Neural cell (in vitro differentiated cells): ENCODE measurements around the gene SLIRP. TPM values are rescaled to one million over a fixed set of nuclear protein-coding genes. Genes with fewer than 3 reads are reported as not detected.
A peak's percentile ranks its signal among the peaks of the same experiment; 100 is the strongest.

Source experiments
- H2AFZ ChIP-seq: fragments of 200-600, 300-800 bp; sonication (generic), shearing (Covaris generic); 2 replicates; pipeline ENCODE4 v1.6.0; 2014; ENCODE audit warnings: low read depth, mild to moderate bottlenecking, antibody characterized with exemption, low read length, moderate library complexity
- H3F3A ChIP-seq: fragments of 200-600 bp; shearing (Covaris generic); 2 replicates; pipeline ENCODE4 v1.6.1; 2016; ENCODE audit warnings: mild to moderate bottlenecking, moderate library complexity, mixed read lengths, antibody characterized with exemption, low read length; ENCODE audit not compliant: insufficient read depth, poor library complexity, severe bottlenecking
- H3K27ac ChIP-seq: fragments of 200-600, 300-800 bp; sonication (generic), shearing (Covaris generic); 2 replicates; pipeline ENCODE4 v1.5.1; 2014; ENCODE audit warnings: mild to moderate bottlenecking, low read length, moderate library complexity
- H3K27me3 ChIP-seq: fragments of 300-800, 200-600 bp; sonication (generic), shearing (Covaris generic); 2 replicates; pipeline ENCODE4 v1.6.0; 2014; ENCODE audit warnings: mild to moderate bottlenecking, low read depth, low read length, moderate library complexity; ENCODE audit not compliant: insufficient read depth
- H3K36me3 ChIP-seq: fragments of 300-800, 200-600 bp; sonication (generic), shearing (Covaris generic); 2 replicates; pipeline ENCODE4 v1.5.1; 2014; ENCODE audit warnings: mild to moderate bottlenecking, antibody characterized with exemption, low read length, moderate library complexity; ENCODE audit not compliant: insufficient read depth
- H3K4me2 ChIP-seq: fragments of 300-800, 200-600 bp; sonication (generic), shearing (Covaris generic); 2 replicates; pipeline ENCODE4 v1.6.0; 2014; ENCODE audit warnings: mild to moderate bottlenecking, low read length
- H3K4me3 ChIP-seq: fragments of 300-800, 200-600 bp; sonication (generic), shearing (Covaris generic); 2 replicates; pipeline ENCODE4 v1.5.1; 2014; ENCODE audit warnings: mild to moderate bottlenecking, low read length, moderate library complexity
- H3K79me2 ChIP-seq: fragments of 200-600 bp; shearing (Covaris generic); replicated peaks from 2 replicates; pipeline ENCODE4 v1.6.0; 2014; ENCODE audit warnings: mild to moderate bottlenecking, low read length, moderate library complexity; ENCODE audit not compliant: insufficient read depth
- H3K9ac ChIP-seq: fragments of 300-800, 200-600 bp; sonication (generic), shearing (Covaris generic); 2 replicates; pipeline ENCODE4 v1.6.1; 2016; ENCODE audit warnings: mild to moderate bottlenecking, low read length, mixed read lengths
- H3K9me2 ChIP-seq: fragments of 200-600 bp; shearing (Covaris generic); 2 replicates; pipeline ENCODE4 v1.6.1; 2016; ENCODE audit warnings: mild to moderate bottlenecking, low read length, mixed read lengths; ENCODE audit not compliant: insufficient read depth
- H3K9me3 ChIP-seq: fragments of 200-600, 300-800 bp; sonication (generic), shearing (Covaris generic); 2 replicates; pipeline ENCODE4 v1.6.1; 2016; ENCODE audit warnings: mild to moderate bottlenecking, mixed run types, low read length, moderate library complexity, mixed read lengths
- H4K20me1 ChIP-seq: fragments of 200-600 bp; shearing (Covaris generic); 2 replicates; pipeline ENCODE4 v1.6.1; 2016; ENCODE audit warnings: mild to moderate bottlenecking, mixed run types; ENCODE audit not compliant: insufficient read depth
- EP300 ChIP-seq: fragments of 450-650 bp; conservative IDR thresholded peaks from 2 replicates; pipeline ENCODE4 v1.6.1; 2014; ENCODE audit warnings: antibody characterized with exemption, mild to moderate bottlenecking, moderate library complexity; ENCODE audit not compliant: poor library complexity, severe bottlenecking
- EZH2 ChIP-seq: fragments of 200-600, 300-800 bp; shearing (Covaris generic), sonication (generic); IDR thresholded peaks from 2 replicates; pipeline ENCODE4 v1.6.1; 2014; ENCODE audit warnings: antibody characterized with exemption, low read length, borderline replicate concordance, mild to moderate bottlenecking; ENCODE audit not compliant: insufficient read depth, poor library complexity, severe bottlenecking
- MXI1 ChIP-seq: fragments of 450-650 bp; conservative IDR thresholded peaks from 2 replicates; pipeline ENCODE4 v1.6.1; 2014; ENCODE audit warnings: antibody characterized with exemption, mild to moderate bottlenecking; ENCODE audit not compliant: poor library complexity, severe bottlenecking
- POLR2AphosphoS5 ChIP-seq: IDR thresholded peaks from 2 replicates; pipeline ENCODE4 v1.6.1; 2012
- RAD21 ChIP-seq: fragments of 450-650 bp; conservative IDR thresholded peaks from 2 replicates; pipeline ENCODE4 v1.6.1; 2014; ENCODE audit warnings: antibody characterized with exemption, mild to moderate bottlenecking, moderate library complexity
- SMC3 ChIP-seq: fragments of 450-650 bp; conservative IDR thresholded peaks from 2 replicates; pipeline ENCODE4 v1.6.1; 2014; ENCODE audit warnings: antibody characterized with exemption, mild to moderate bottlenecking, moderate library complexity; ENCODE audit not compliant: poor library complexity
- TAF1 ChIP-seq: IDR thresholded peaks from 2 replicates; pipeline ENCODE4 v1.6.1; 2012; ENCODE audit warnings: low read depth
- polyA minus RNA-seq: library from RNA; depleted of rRNA, polyadenylated mRNA; stranded (reverse); fragments of >200 nt; gene quantifications from 2 replicates; pipeline ENCODE4 v1.2.3, GENCODE V29; 2014
- polyA plus RNA-seq: library from polyadenylated mRNA; depleted of rRNA; stranded (reverse); fragments of >200 nt; gene quantifications from 2 replicates; pipeline ENCODE4 v1.2.3, GENCODE V29; 2014
- TF ChIP-seq, protein P1 (sequence below): IDR thresholded peaks from 2 replicates; pipeline ENCODE4 v1.6.1; 2012; ENCODE audit warnings: borderline replicate concordance
- TF ChIP-seq, protein P2 (sequence below): fragments of 450-650 bp; IDR thresholded peaks from 2 replicates; pipeline ENCODE4 v1.5.1; 2014; ENCODE audit warnings: antibody characterized with exemption, mild to moderate bottlenecking, moderate library complexity; ENCODE audit not compliant: poor library complexity, severe bottlenecking

SLIRP gene
- 592 and 697 TPM in 2 replicates for polyA plus RNA-seq
- polyA minus RNA-seq, result 85.2 and 106 TPM in 2 replicates

DNA sequence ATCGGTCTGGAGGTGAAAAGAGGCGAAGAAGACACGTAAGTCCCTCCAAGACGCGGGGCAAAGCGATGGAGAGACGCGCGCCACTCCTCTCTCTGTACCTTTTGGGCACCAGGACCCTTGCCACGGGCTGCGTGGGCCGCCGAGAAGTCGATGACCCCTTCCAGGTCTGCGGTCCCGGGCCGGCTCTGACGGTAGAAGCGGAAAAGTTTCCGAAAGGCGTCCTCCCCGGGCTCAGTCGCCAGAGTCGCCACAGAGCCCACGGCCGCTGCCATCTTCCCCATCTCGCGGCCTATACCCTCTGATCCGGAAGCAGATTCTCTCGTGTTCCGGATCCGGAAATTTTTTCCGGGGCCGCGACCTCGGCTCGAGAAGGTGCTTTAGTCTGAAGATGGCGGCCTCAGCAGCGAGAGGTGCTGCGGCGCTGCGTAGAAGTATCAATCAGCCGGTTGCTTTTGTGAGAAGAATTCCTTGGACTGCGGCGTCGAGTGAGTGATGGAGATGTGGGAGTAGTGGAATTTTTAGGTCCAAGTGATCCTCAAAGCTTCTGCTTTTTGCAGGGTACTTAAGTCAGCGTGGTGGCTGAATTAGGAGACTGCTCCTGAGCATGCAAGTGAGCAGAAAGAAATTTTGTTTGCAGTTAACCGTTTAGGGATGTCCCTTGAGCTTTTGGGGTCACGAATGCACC is at the start of gene SLIRP, which contains the start of gene ALKBH1:
Gene SLIRP, plus strand, starts transcription at position 380 of the 685 bp plus-strand sequence. Its CDS starts 9 bp downstream, at position 389.
Gene ALKBH1, minus strand, starts transcription at position 300 of the 685 bp plus-strand sequence. Its CDS starts 19 bp downstream, at position 281.
- TF ChIP-seq SMC3 (peak; percentile 49), POLR2AphosphoS5 (peak; percentile 86), EZH2 (no peak), TAF1 (peak; percentile 92), EP300 (peak; percentile 31), MXI1 (peak; percentile 97), RAD21 (peak; percentile 53)
- TF ChIP-seq, protein P1, sequence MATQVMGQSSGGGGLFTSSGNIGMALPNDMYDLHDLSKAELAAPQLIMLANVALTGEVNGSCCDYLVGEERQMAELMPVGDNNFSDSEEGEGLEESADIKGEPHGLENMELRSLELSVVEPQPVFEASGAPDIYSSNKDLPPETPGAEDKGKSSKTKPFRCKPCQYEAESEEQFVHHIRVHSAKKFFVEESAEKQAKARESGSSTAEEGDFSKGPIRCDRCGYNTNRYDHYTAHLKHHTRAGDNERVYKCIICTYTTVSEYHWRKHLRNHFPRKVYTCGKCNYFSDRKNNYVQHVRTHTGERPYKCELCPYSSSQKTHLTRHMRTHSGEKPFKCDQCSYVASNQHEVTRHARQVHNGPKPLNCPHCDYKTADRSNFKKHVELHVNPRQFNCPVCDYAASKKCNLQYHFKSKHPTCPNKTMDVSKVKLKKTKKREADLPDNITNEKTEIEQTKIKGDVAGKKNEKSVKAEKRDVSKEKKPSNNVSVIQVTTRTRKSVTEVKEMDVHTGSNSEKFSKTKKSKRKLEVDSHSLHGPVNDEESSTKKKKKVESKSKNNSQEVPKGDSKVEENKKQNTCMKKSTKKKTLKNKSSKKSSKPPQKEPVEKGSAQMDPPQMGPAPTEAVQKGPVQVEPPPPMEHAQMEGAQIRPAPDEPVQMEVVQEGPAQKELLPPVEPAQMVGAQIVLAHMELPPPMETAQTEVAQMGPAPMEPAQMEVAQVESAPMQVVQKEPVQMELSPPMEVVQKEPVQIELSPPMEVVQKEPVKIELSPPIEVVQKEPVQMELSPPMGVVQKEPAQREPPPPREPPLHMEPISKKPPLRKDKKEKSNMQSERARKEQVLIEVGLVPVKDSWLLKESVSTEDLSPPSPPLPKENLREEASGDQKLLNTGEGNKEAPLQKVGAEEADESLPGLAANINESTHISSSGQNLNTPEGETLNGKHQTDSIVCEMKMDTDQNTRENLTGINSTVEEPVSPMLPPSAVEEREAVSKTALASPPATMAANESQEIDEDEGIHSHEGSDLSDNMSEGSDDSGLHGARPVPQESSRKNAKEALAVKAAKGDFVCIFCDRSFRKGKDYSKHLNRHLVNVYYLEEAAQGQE, result peak; percentile 94
- TF ChIP-seq, protein P2, sequence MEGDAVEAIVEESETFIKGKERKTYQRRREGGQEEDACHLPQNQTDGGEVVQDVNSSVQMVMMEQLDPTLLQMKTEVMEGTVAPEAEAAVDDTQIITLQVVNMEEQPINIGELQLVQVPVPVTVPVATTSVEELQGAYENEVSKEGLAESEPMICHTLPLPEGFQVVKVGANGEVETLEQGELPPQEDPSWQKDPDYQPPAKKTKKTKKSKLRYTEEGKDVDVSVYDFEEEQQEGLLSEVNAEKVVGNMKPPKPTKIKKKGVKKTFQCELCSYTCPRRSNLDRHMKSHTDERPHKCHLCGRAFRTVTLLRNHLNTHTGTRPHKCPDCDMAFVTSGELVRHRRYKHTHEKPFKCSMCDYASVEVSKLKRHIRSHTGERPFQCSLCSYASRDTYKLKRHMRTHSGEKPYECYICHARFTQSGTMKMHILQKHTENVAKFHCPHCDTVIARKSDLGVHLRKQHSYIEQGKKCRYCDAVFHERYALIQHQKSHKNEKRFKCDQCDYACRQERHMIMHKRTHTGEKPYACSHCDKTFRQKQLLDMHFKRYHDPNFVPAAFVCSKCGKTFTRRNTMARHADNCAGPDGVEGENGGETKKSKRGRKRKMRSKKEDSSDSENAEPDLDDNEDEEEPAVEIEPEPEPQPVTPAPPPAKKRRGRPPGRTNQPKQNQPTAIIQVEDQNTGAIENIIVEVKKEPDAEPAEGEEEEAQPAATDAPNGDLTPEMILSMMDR, result peak; percentile 20
- peaks cover 49% of the 10 kb centered on the region for H3K79me2 ChIP-seq

DNA sequence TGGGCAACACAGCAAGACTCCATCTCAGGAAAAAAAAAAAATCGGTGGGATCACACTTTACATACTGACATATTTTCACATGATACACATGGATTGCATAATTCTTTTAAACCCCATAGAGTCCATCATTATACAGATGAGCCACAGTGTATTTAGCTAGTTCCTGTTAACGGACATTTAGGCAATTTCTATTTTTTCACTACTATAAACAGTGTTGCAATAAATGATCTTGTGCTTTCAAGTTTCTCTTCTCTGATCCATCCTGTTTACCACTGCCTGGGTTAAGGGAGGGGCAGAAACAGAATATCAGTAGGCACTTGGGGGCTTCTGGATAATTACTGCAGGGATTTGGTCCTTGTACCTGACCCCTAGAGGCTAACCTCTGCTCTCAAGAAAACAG is 48.1 kb upstream of the SLIRP start:
- Histone ChIP-seq H3K36me3 (no peaks in the 10 kb centered on the region), H3K4me3 (no peak overlapping the region), H3K27ac (peak overlapping the region; percentile 19), H3K4me2 (no peak overlapping the region), H3F3A (no peaks in the 10 kb centered on the region), H3K9ac (no peak overlapping the region), H3K9me2 (no peaks in the 10 kb centered on the region), H3K9me3 (no peaks in the 10 kb centered on the region), H4K20me1 (no peaks in the 10 kb centered on the region), H2AFZ (no peak overlapping the region), H3K27me3 (no peaks in the 10 kb centered on the region), H3K79me2 (no peaks in the 10 kb centered on the region)
- no peak for TF ChIP-seq POLR2AphosphoS5
- no peak for TF ChIP-seq MXI1
- no peak for TF ChIP-seq EP300
- TF ChIP-seq, protein P1, result no peak
- no peak for TF ChIP-seq RAD21
- TF ChIP-seq SMC3, result no peak
- no peak for TF ChIP-seq TAF1
- TF ChIP-seq EZH2, result no peak
- TF ChIP-seq, protein P2, result no peak

More for the DNA sequence above, at the start of gene SLIRP, which contains the start of gene ALKBH1:
- Histone ChIP-seq H3K9me3 (no peaks in the 10 kb centered on the region), H3K4me2 (peak within 1 kb of the TSS; percentile 98), H3F3A (no peaks in the 10 kb centered on the region), H3K27ac (peak within 1 kb of the TSS; percentile 75), H3K9ac (peak within 1 kb of the TSS; percentile 74), H3K27me3 (no peaks in the 10 kb centered on the region), H3K9me2 (no peaks in the 10 kb centered on the region), H3K4me3 (peak within 1 kb of the TSS; percentile 71), H2AFZ (peak within 1 kb of the TSS; percentile 75), H3K36me3 (no peaks in the 10 kb centered on the region), H4K20me1 (no peaks in the 10 kb centered on the region)
